ENCODE data around the gene CASP7. TPM values are rescaled to one million over a fixed set of nuclear protein-coding genes. Genes with fewer than 3 reads are reported as not detected.

Gene CASP7
- total and polyA plus RNA-seq, 10 of the 15 experiments (the other 5 are each of a cell fraction or from before 2014, with no cell fraction given) = 23.7 to 34.4 (median 28.7) TPM

GRCh38 chr10:113666682-113667252, 12.9 kb upstream of the CASP7 start (continued):
- TF ChIP-seq PML (IDR thresholded peaks at IDR 0.05; ENCODE audit: low read length) = 0 out of 2 replicates have a peak, but pooled peaks have one; percentile 52
- no peak for TF ChIP-seq RCOR1 (conservative IDR thresholded peaks at IDR 0.05; ENCODE audit: low read depth, low read length)
- TF ChIP-seq CREM (IDR thresholded peaks at IDR 0.05; ENCODE audit: low read depth) = peak; percentile 90
- no peak for TF ChIP-seq SMAD1 (IDR thresholded peaks at IDR 0.05; ENCODE audit: low read depth, partially characterized antibody)
- peak; percentile 59; the same call in 1 of the 2 replicates for TF ChIP-seq CBFB (IDR thresholded peaks at IDR 0.05; ENCODE audit: low read depth)
- TF ChIP-seq, protein P1, sequence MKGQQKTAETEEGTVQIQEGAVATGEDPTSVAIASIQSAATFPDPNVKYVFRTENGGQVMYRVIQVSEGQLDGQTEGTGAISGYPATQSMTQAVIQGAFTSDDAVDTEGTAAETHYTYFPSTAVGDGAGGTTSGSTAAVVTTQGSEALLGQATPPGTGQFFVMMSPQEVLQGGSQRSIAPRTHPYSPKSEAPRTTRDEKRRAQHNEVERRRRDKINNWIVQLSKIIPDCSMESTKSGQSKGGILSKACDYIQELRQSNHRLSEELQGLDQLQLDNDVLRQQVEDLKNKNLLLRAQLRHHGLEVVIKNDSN (IDR thresholded peaks at IDR 0.05; ENCODE audit: borderline replicate concordance, extremely low read length, insufficient read depth, low read depth, low read length) = no peak
- no peak for TF ChIP-seq SREBF2 (IDR thresholded peaks at IDR 0.05; ENCODE audit: low read length)
- no peak for TF ChIP-seq POLR2AphosphoS2 (IDR thresholded peaks at IDR 0.05; ENCODE audit: low read depth, low read length)
- no peak for TF ChIP-seq MAX (IDR thresholded peaks at IDR 0.05; ENCODE audit: low read depth, low read length)
- no peak for TF ChIP-seq DPF2 (IDR thresholded peaks at IDR 0.05)
- TF ChIP-seq, protein P2, sequence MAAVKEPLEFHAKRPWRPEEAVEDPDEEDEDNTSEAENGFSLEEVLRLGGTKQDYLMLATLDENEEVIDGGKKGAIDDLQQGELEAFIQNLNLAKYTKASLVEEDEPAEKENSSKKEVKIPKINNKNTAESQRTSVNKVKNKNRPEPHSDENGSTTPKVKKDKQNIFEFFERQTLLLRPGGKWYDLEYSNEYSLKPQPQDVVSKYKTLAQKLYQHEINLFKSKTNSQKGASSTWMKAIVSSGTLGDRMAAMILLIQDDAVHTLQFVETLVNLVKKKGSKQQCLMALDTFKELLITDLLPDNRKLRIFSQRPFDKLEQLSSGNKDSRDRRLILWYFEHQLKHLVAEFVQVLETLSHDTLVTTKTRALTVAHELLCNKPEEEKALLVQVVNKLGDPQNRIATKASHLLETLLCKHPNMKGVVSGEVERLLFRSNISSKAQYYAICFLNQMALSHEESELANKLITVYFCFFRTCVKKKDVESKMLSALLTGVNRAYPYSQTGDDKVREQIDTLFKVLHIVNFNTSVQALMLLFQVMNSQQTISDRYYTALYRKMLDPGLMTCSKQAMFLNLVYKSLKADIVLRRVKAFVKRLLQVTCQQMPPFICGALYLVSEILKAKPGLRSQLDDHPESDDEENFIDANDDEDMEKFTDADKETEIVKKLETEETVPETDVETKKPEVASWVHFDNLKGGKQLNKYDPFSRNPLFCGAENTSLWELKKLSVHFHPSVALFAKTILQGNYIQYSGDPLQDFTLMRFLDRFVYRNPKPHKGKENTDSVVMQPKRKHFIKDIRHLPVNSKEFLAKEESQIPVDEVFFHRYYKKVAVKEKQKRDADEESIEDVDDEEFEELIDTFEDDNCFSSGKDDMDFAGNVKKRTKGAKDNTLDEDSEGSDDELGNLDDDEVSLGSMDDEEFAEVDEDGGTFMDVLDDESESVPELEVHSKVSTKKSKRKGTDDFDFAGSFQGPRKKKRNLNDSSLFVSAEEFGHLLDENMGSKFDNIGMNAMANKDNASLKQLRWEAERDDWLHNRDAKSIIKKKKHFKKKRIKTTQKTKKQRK (IDR thresholded peaks at IDR 0.05; ENCODE audit: low read depth, low read length) = no peak
- no peak for TF ChIP-seq SRF (IDR thresholded peaks at IDR 0.05; ENCODE audit: low read depth in 2 of 2, low read length in 2 of 2)
- TF ChIP-seq BCLAF1 (IDR thresholded peaks at IDR 0.05) = no peak
- TF ChIP-seq ZNF384 (IDR thresholded peaks at IDR 0.05; ENCODE audit: borderline replicate concordance, low read depth, low read length) = no peak
- peak; percentile 41; the same call in 1 of the 2 replicates for TF ChIP-seq GABPA (IDR thresholded peaks at IDR 0.05; ENCODE audit: low read depth)
- TF ChIP-seq BMI1 (IDR thresholded peaks at IDR 0.05; ENCODE audit: borderline replicate concordance) = no peak
- TF ChIP-seq MTA3 (IDR thresholded peaks at IDR 0.05; ENCODE audit: borderline replicate concordance, low read length) = no peak; the same call in 1 of the 2 replicates
- TF ChIP-seq CHD4 (IDR thresholded peaks at IDR 0.05) = no peak
- TF ChIP-seq CHD2 (IDR thresholded peaks at IDR 0.05; ENCODE audit: borderline replicate concordance, low read depth, low read length) = no peak
- TF ChIP-seq CEBPB (IDR thresholded peaks at IDR 0.05; ENCODE audit: borderline replicate concordance in 1 of 2, low read depth in 2 of 2, low read length in 2 of 2) = peak in 1 of 2 experiments; percentile 74; a peak in 1 of 4 replicates
- TF ChIP-seq ASH2L (IDR thresholded peaks at IDR 0.05; ENCODE audit: borderline replicate concordance, low read depth) = no peak
- TF ChIP-seq YY1 (IDR thresholded peaks at IDR 0.05; ENCODE audit: low read depth, low read length) = no peak; the same call in 1 of the 2 replicates
- peak; percentile 68 for TF ChIP-seq PKNOX1 (IDR thresholded peaks at IDR 0.05)
